ENCODE data around the gene GCNT1. TPM values are rescaled to one million over a fixed set of nuclear protein-coding genes. Genes with fewer than 3 reads are reported as not detected.
"Not testable (repeated sequence)": the region's sequence is repeated elsewhere in the genome, so short reads cannot be mapped to it uniquely, and the experiment has no call there.

GCNT1 gene
- total and polyA plus RNA-seq, 2 donors from 2014 or later = 0.88 to 8.3 TPM

- intact Hi-C loops (cut with DNase I) = no loop called here
Measured at GRCh38 chr9:76466299-76466605, 7.3 kb downstream of the GCNT1 start.

GRCh38 chr9:76474419-76474818, 15.4 kb downstream of the GCNT1 start:
- Histone ChIP-seq H3K4me3 (ENCODE audit: low read length in 3 of 3) (no peak overlapping the region), H3K27me3 (ENCODE audit: control insufficient read depth, insufficient read depth, low read length) (no peaks in the 10 kb centered on the region), H3K9ac (ENCODE audit: low read length in 3 of 3) (no peak overlapping the region), H3K4me1 (ENCODE audit: control insufficient read depth in 2 of 3, insufficient read depth in 2 of 3, low read depth in 1 of 3, low read length in 3 of 3) (no peaks in the 10 kb centered on the region), H3K9me3 (ENCODE audit: control insufficient read depth in 2 of 3, insufficient read depth in 1 of 3, low read length in 3 of 3) (no peaks in the 10 kb centered on the region), H3K27ac (ENCODE audit: low read depth in 2 of 2, low read length in 2 of 2) (no peak overlapping the region), H3K36me3 (ENCODE audit: control insufficient read depth in 2 of 3, insufficient read depth in 3 of 3, low read length in 3 of 3) (no peaks in the 10 kb centered on the region)
- TF ChIP-seq CTCF (IDR thresholded peaks at IDR 0.05; ENCODE audit: borderline replicate concordance, extremely low read depth, insufficient read depth) = no peak
- intact Hi-C loops (cut with DNase I) = no loop called here
- DNase-seq = no peak
- FAIRE-seq = no peak

More at GRCh38 chr9:76466299-76466605, 7.3 kb downstream of the GCNT1 start:
- FAIRE-seq = no peak
- Histone ChIP-seq H3K9me3 (ENCODE audit: control insufficient read depth in 2 of 3, insufficient read depth in 1 of 3, low read length in 3 of 3) (no peaks in the 10 kb centered on the region), H3K27me3 (ENCODE audit: control insufficient read depth, insufficient read depth, low read length) (no peaks in the 10 kb centered on the region), H3K9ac (ENCODE audit: low read length in 3 of 3) (no peak overlapping the region), H3K4me3 (ENCODE audit: low read length in 3 of 3) (no peak overlapping the region), H3K36me3 (ENCODE audit: control insufficient read depth in 2 of 3, insufficient read depth in 3 of 3, low read length in 3 of 3) (no peaks in the 10 kb centered on the region), H3K27ac (ENCODE audit: low read depth in 2 of 2, low read length in 2 of 2) (no peak overlapping the region), H3K4me1 (ENCODE audit: control insufficient read depth in 2 of 3, insufficient read depth in 2 of 3, low read depth in 1 of 3, low read length in 3 of 3) (no peaks in the 10 kb centered on the region)
- no peak for TF ChIP-seq CTCF (IDR thresholded peaks at IDR 0.05; ENCODE audit: borderline replicate concordance, extremely low read depth, insufficient read depth)
- no peak for DNase-seq

- DNase-seq = no peak
- intact Hi-C loops (cut with DNase I) = no loop called here
- H3K4me3 ChIP-seq (ENCODE audit: low read length in 3 of 3) = no peak overlapping the region
- TF ChIP-seq CTCF (IDR thresholded peaks at IDR 0.05; ENCODE audit: borderline replicate concordance, extremely low read depth, insufficient read depth) = no peak
- H3K27me3 ChIP-seq (ENCODE audit: control insufficient read depth, insufficient read depth, low read length) = no peaks in the 10 kb centered on the region
- no peaks in the 10 kb centered on the region for H3K4me1 ChIP-seq (ENCODE audit: control insufficient read depth in 2 of 3, insufficient read depth in 2 of 3, low read depth in 1 of 3, low read length in 3 of 3)
- no peak overlapping the region for H3K9ac ChIP-seq (ENCODE audit: low read length in 3 of 3)
- FAIRE-seq = no peak
- no peaks in the 10 kb centered on the region for H3K9me3 ChIP-seq (ENCODE audit: control insufficient read depth in 2 of 3, insufficient read depth in 1 of 3, low read length in 3 of 3)
- no peaks in the 10 kb centered on the region for H3K36me3 ChIP-seq (ENCODE audit: control insufficient read depth in 2 of 3, insufficient read depth in 3 of 3, low read length in 3 of 3)
- no peak overlapping the region for H3K27ac ChIP-seq (ENCODE audit: low read depth in 2 of 2, low read length in 2 of 2)
Measured at GRCh38 chr9:76475686-76476085, 16.7 kb downstream of the GCNT1 start.

- H3K9ac ChIP-seq (ENCODE audit: low read length in 3 of 3); intact Hi-C loops (cut with DNase I); H3K36me3 ChIP-seq (ENCODE audit: control insufficient read depth in 2 of 3, insufficient read depth in 3 of 3, low read length in 3 of 3); FAIRE-seq; H3K9me3 ChIP-seq (ENCODE audit: control insufficient read depth in 2 of 3, insufficient read depth in 1 of 3, low read length in 3 of 3); H3K4me3 ChIP-seq (ENCODE audit: low read length in 3 of 3); H3K4me1 ChIP-seq (ENCODE audit: control insufficient read depth in 2 of 3, insufficient read depth in 2 of 3, low read depth in 1 of 3, low read length in 3 of 3); DNase-seq; H3K27me3 ChIP-seq (ENCODE audit: control insufficient read depth, insufficient read depth, low read length); H3K27ac ChIP-seq (ENCODE audit: low read depth in 2 of 2, low read length in 2 of 2): not testable (repeated sequence)
Measured at GRCh38 chr9:76477818-76478217, 18.8 kb downstream of the GCNT1 start.

Measured in kidney (tissue), 14 donors.